Trophoblast cell (in vitro differentiated cells and primary cell): ENCODE results near the gene NAP1L4.

ENCODE experiments used
- DNase-seq, 2 donors: peaks; one replicate each; pipeline ENCODE4 v3.0.0-alpha.2; 2016
- H2AFZ ChIP-seq: 2 replicates; pipeline ENCODE4 v1.6.1; 2013; ENCODE audit warnings: low read length, moderate library complexity, mild to moderate bottlenecking; ENCODE audit not compliant: insufficient read depth, poor library complexity
- H2AK5ac ChIP-seq: 2 replicates; pipeline ENCODE4 v1.6.1; 2013; ENCODE audit warnings: mild to moderate bottlenecking, low read length
- H2BK120ac ChIP-seq: 2 replicates; pipeline ENCODE4 v1.6.1; 2013; ENCODE audit warnings: low read length, mild to moderate bottlenecking, moderate library complexity; ENCODE audit not compliant: insufficient read depth, poor library complexity
- H2BK12ac ChIP-seq: 2 replicates; pipeline ENCODE4 v1.6.1; 2013; ENCODE audit warnings: mild to moderate bottlenecking, low read length, moderate library complexity
- H2BK5ac ChIP-seq: 2 replicates; pipeline ENCODE4 v1.6.1; 2013; ENCODE audit warnings: low read length, low read depth, moderate library complexity, mild to moderate bottlenecking; ENCODE audit not compliant: poor library complexity
- H3K14ac ChIP-seq: 2 replicates; pipeline ENCODE4 v1.6.1; 2013; ENCODE audit warnings: mild to moderate bottlenecking, low read length
- H3K18ac ChIP-seq: 2 replicates; pipeline ENCODE4 v1.6.1; 2013; ENCODE audit warnings: mild to moderate bottlenecking, low read length
- H3K23ac ChIP-seq: 2 replicates; pipeline ENCODE4 v1.6.1; 2013; ENCODE audit warnings: low read length
- H3K27ac ChIP-seq: 2 replicates; pipeline ENCODE4 v1.5.1; 2013; ENCODE audit warnings: low read depth, mild to moderate bottlenecking, inconsistent platforms, low read length, moderate library complexity
- H3K27me3 ChIP-seq: 2 replicates; pipeline ENCODE4 v1.6.1; 2013; ENCODE audit warnings: inconsistent platforms, mild to moderate bottlenecking, low read length, moderate library complexity; ENCODE audit not compliant: insufficient read depth
- H3K36me3 ChIP-seq, 2 experiments: 1 replicate in 1 of 2; 2 replicates in 1 of 2; pipeline ENCODE4 v1.6.1; 2013; ENCODE audit warnings: low read length in 2 of 2, mild to moderate bottlenecking in 2 of 2, moderate library complexity in 1 of 2; ENCODE audit not compliant: insufficient read depth in 2 of 2, control insufficient read depth in 1 of 2
- H3K4ac ChIP-seq: 2 replicates; pipeline ENCODE4 v1.6.1; 2013; ENCODE audit warnings: low read depth, mild to moderate bottlenecking, low read length, moderate library complexity
- H3K4me1 ChIP-seq, 2 experiments: 1 replicate in 1 of 2; 2 replicates in 1 of 2; pipeline ENCODE4 v1.6.1; 2013; ENCODE audit warnings: low read length in 2 of 2, mild to moderate bottlenecking in 2 of 2, moderate library complexity in 1 of 2; ENCODE audit not compliant: insufficient read depth in 2 of 2, control insufficient read depth in 1 of 2
- H3K4me2 ChIP-seq: 2 replicates; pipeline ENCODE4 v1.6.1; 2013; ENCODE audit warnings: inconsistent platforms, mild to moderate bottlenecking, low read length, moderate library complexity
- H3K4me3 ChIP-seq: 2 replicates; pipeline ENCODE4 v1.5.1; 2013; ENCODE audit warnings: mild to moderate bottlenecking, low read depth, low read length, inconsistent platforms
- H3K79me1 ChIP-seq: one replicate; pipeline ENCODE4 v1.6.1; 2013; ENCODE audit warnings: low read length
- H3K79me2 ChIP-seq: 2 replicates; pipeline ENCODE4 v1.6.1; 2013; ENCODE audit warnings: low read length, mild to moderate bottlenecking; ENCODE audit not compliant: control insufficient read depth, insufficient read depth, poor library complexity
- H3K9ac ChIP-seq: 2 replicates; pipeline ENCODE4 v1.6.1; 2013; ENCODE audit warnings: mild to moderate bottlenecking, low read length
- H3K9me3 ChIP-seq: 2 replicates; pipeline ENCODE4 v1.6.1; 2013; ENCODE audit warnings: low read depth, mild to moderate bottlenecking, control low read depth, inconsistent platforms, low read length; ENCODE audit not compliant: insufficient read depth
- H4K12ac ChIP-seq: 2 replicates; pipeline ENCODE4 v1.6.1; 2013; ENCODE audit warnings: low read depth, mild to moderate bottlenecking, low read length, moderate library complexity
- H4K8ac ChIP-seq: 2 replicates; pipeline ENCODE4 v1.6.1; 2013; ENCODE audit warnings: low read depth, mild to moderate bottlenecking, low read length, moderate library complexity
- H4K91ac ChIP-seq: one replicate; pipeline ENCODE4 v1.6.1; 2013; ENCODE audit warnings: low read depth, mild to moderate bottlenecking, low read length, moderate library complexity
- WGBS: extraction: QIAGEN DNeasy Blood & Tissue Kit; methylation state at CpG from one replicate; pipeline ENCODE4 v1.1.7; 2013; ENCODE audit warnings: missing lambda C conversion rate; ENCODE audit not compliant: insufficient read length, insufficient coverage; ENCODE audit errors: extremely low coverage; 5-methylcytosine and 5-hydroxymethylcytosine counted together

NAP1L4 gene

GRCh38 chr11:3010004-3010403, 17.9 kb upstream of the NAP1L4 start:
- H3K9ac ChIP-seq = no peak overlapping the region
- no peak overlapping the region for H2BK5ac ChIP-seq
- no peak overlapping the region for H3K4me2 ChIP-seq
- H3K23ac ChIP-seq = no peak overlapping the region
- WGBS = no CpG with 5 or more reads among the region's 13 CpGs
- H4K91ac ChIP-seq = no peak overlapping the region
- no peak overlapping the region for H3K27ac ChIP-seq
- H3K79me1 ChIP-seq = no peaks in the 10 kb centered on the region
- H3K79me2 ChIP-seq = no peaks in the 10 kb centered on the region
- H3K4me1 ChIP-seq = no peaks in the 10 kb centered on the region
- peaks cover 67 to 71% of the 10 kb centered on the region in 2 experiments for H3K36me3 ChIP-seq
- no peak overlapping the region for H3K14ac ChIP-seq
- DNase-seq = no peak
- H2AK5ac ChIP-seq = no peak overlapping the region
- no peak overlapping the region for H4K12ac ChIP-seq
- no peak overlapping the region for H3K4me3 ChIP-seq
- H2AFZ ChIP-seq = no peak overlapping the region
- H2BK12ac ChIP-seq = no peak overlapping the region
- no peak overlapping the region for H3K4ac ChIP-seq
- H3K18ac ChIP-seq = no peak overlapping the region
- H3K27me3 ChIP-seq = no peaks in the 10 kb centered on the region
- peaks cover 3% of the 10 kb centered on the region for H3K9me3 ChIP-seq
- H4K8ac ChIP-seq = no peak overlapping the region
- no peak overlapping the region for H2BK120ac ChIP-seq

- no peaks in the 10 kb centered on the region for H3K27me3 ChIP-seq
- no peaks in the 10 kb centered on the region for H3K79me2 ChIP-seq
- H3K18ac ChIP-seq = no peak overlapping the region
- no peak overlapping the region for H2AK5ac ChIP-seq
- H3K23ac ChIP-seq = no peak overlapping the region
- H3K4me1 ChIP-seq = no peaks in the 10 kb centered on the region
- H3K36me3 ChIP-seq = peaks cover 65 to 69% of the 10 kb centered on the region in 2 experiments
- H3K4ac ChIP-seq = no peak overlapping the region
- H3K9me3 ChIP-seq = peaks cover 3% of the 10 kb centered on the region
- H2AFZ ChIP-seq = no peak overlapping the region
- WGBS = no CpG with 5 or more reads among the region's 5 CpGs
- H4K8ac ChIP-seq = no peak overlapping the region
- H2BK5ac ChIP-seq = no peak overlapping the region
- H3K9ac ChIP-seq = no peak overlapping the region
- no peak overlapping the region for H3K27ac ChIP-seq
- no peak overlapping the region for H4K12ac ChIP-seq
- no peak overlapping the region for H4K91ac ChIP-seq
- no peak for DNase-seq
- no peak overlapping the region for H2BK12ac ChIP-seq
- H3K14ac ChIP-seq = no peak overlapping the region
- H3K79me1 ChIP-seq = no peaks in the 10 kb centered on the region
- no peak overlapping the region for H3K4me3 ChIP-seq
- H3K4me2 ChIP-seq = no peak overlapping the region
- no peak overlapping the region for H2BK120ac ChIP-seq
Observed at GRCh38 chr11:3009481-3009880, 17.4 kb upstream of the NAP1L4 start.

GRCh38 chr11:3008746-3009336, 16.7 kb upstream of the NAP1L4 start:
- WGBS = no CpG with 5 or more reads among the region's 9 CpGs
- no peak overlapping the region for H3K23ac ChIP-seq
- H3K18ac ChIP-seq = no peak overlapping the region
- no peak overlapping the region for H3K4me3 ChIP-seq
- DNase-seq = no peak
- no peaks in the 10 kb centered on the region for H3K9me3 ChIP-seq
- no peak overlapping the region for H2BK5ac ChIP-seq
- no peak overlapping the region for H2AK5ac ChIP-seq
- no peak overlapping the region for H3K14ac ChIP-seq
- H2AFZ ChIP-seq = no peak overlapping the region
- no peak overlapping the region for H4K12ac ChIP-seq
- H3K79me1 ChIP-seq = no peaks in the 10 kb centered on the region
- no peak overlapping the region for H4K8ac ChIP-seq
- no peak overlapping the region for H3K27ac ChIP-seq
- no peak overlapping the region for H3K4me2 ChIP-seq
- no peak overlapping the region for H2BK120ac ChIP-seq
- H3K9ac ChIP-seq = no peak overlapping the region
- peaks cover 66 to 70% of the 10 kb centered on the region in 2 experiments for H3K36me3 ChIP-seq
- no peak overlapping the region for H2BK12ac ChIP-seq
- no peaks in the 10 kb centered on the region for H3K79me2 ChIP-seq
- H4K91ac ChIP-seq = no peak overlapping the region
- H3K27me3 ChIP-seq = no peaks in the 10 kb centered on the region
- no peaks in the 10 kb centered on the region for H3K4me1 ChIP-seq
- H3K4ac ChIP-seq = no peak overlapping the region

- H3K23ac ChIP-seq = no peak overlapping the region
- H3K4me3 ChIP-seq = no peak overlapping the region
- no peak overlapping the region for H3K9ac ChIP-seq
- no peak overlapping the region for H2BK12ac ChIP-seq
- H3K4me1 ChIP-seq = no peaks in the 10 kb centered on the region
- no peak overlapping the region for H3K4ac ChIP-seq
- H2BK120ac ChIP-seq = no peak overlapping the region
- no peaks in the 10 kb centered on the region for H3K79me1 ChIP-seq
- no peak overlapping the region for H2AFZ ChIP-seq
- H4K91ac ChIP-seq = no peak overlapping the region
- H3K14ac ChIP-seq = no peak overlapping the region
- no peak for DNase-seq
- no CpG with 5 or more reads among the region's 20 CpGs for WGBS
- no peaks in the 10 kb centered on the region for H3K79me2 ChIP-seq
- H3K27ac ChIP-seq = no peak overlapping the region
- no peak overlapping the region for H2AK5ac ChIP-seq
- no peaks in the 10 kb centered on the region for H3K27me3 ChIP-seq
- no peak overlapping the region for H4K8ac ChIP-seq
- H3K18ac ChIP-seq = no peak overlapping the region
- peaks cover 74 to 78% of the 10 kb centered on the region in 2 experiments for H3K36me3 ChIP-seq
- no peak overlapping the region for H3K4me2 ChIP-seq
- H2BK5ac ChIP-seq = no peak overlapping the region
- peaks cover 2% of the 10 kb centered on the region for H3K9me3 ChIP-seq
- H4K12ac ChIP-seq = no peak overlapping the region
Observed at GRCh38 chr11:3007404-3008010, 15.4 kb upstream of the NAP1L4 start.
